Calu3 (cell line): ENCODE results near the gene ZNF793. TPM values are rescaled to one million over a fixed set of nuclear protein-coding genes. Genes with fewer than 3 reads are reported as not detected.

Experiments
- BruUV-seq: library from RNA; stranded (reverse); fragments of 400-500 nt; replicated peaks from 2 replicates; lab custom pipeline; 2021; lab: Mats Ljungman, UMichigan
- CTCF ChIA-PET: fragments of 300-600 bp; sonication (Branson Sonifier 250); formaldehyde crosslinking; loops from one replicate; lab custom pipeline; 2022; ENCODE audit warnings: antibody characterized with exemption; lab: Charles Lee
- DNase-seq: peaks from one replicate; pipeline ENCODE4 v3.0.0; 2022
- H3K27ac Mint-ChIP-seq: one replicate; pipeline ENCODE4 v1.8.0; 2022; ENCODE audit warnings: mixed read lengths; ENCODE audit not compliant: unreplicated experiment
- H3K27me3 Mint-ChIP-seq: one replicate; pipeline ENCODE4 v1.8.0; 2022; ENCODE audit warnings: mixed read lengths; ENCODE audit not compliant: unreplicated experiment
- H3K36me3 Mint-ChIP-seq: one replicate; pipeline ENCODE4 v1.8.0; 2022; ENCODE audit warnings: mild to moderate bottlenecking, moderate library complexity, mixed read lengths; ENCODE audit not compliant: insufficient read depth, unreplicated experiment
- H3K4me1 Mint-ChIP-seq: one replicate; pipeline ENCODE4 v1.8.0; 2022; ENCODE audit warnings: mild to moderate bottlenecking, low read depth, mixed read lengths; ENCODE audit not compliant: unreplicated experiment
- H3K4me3 Mint-ChIP-seq: one replicate; pipeline ENCODE4 v1.8.0; 2022; ENCODE audit warnings: mild to moderate bottlenecking, low read depth, moderate library complexity, mixed read lengths; ENCODE audit not compliant: unreplicated experiment
- H3K9me3 Mint-ChIP-seq: one replicate; pipeline ENCODE4 v1.8.0; 2022; ENCODE audit warnings: low read depth, mixed read lengths; ENCODE audit not compliant: unreplicated experiment
- intact Hi-C: fragments of 100-400 bp; cut with micrococcal nuclease; formaldehyde crosslinking; loops from one replicate; pipeline ENCODE4 v1.10.0; 2022; ENCODE audit not compliant: unreplicated experiment
- total RNA-seq: library from RNA; stranded (reverse); gene quantifications from 2 replicates; pipeline ENCODE4 v1.2.3, GENCODE V29; 2022
- TF ChIP-seq, protein P1 (sequence below): fragments of 200-600 bp; IDR thresholded peaks from one replicate; pipeline ENCODE4 v1.8.0; 2022; ENCODE audit warnings: antibody characterized with exemption; ENCODE audit not compliant: unreplicated experiment

The ZNF793 gene
- total RNA-seq, 1 experiment from 2014 or later: not detected

DNA sequence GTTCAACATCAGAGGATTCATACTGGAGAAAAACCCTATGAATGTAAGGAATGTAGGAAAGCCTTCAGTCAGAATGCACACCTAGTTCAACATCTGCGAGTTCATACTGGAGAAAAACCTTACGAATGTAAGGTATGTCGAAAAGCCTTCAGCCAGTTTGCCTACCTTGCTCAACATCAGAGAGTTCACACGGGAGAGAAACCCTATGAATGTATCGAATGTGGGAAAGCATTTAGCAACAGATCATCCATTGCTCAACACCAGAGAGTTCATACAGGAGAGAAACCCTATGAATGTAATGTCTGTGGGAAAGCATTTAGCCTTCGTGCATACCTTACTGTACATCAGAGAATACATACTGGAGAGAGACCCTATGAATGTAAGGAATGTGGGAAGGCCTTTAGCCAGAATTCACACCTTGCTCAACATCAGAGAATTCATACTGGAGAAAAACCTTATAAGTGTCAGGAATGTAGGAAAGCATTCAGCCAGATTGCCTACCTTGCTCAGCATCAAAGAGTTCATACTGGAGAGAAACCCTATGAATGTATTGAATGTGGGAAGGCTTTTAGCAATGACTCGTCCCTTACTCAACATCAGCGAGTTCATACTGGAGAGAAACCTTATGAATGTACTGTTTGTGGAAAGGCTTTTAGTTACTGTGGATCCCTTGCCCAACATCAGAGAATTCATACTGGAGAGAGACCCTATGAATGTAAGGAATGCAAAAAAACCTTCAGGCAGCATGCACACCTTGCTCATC lies 22.2 kb upstream of the ZNF793 start:
- Mint-ChIP-seq H3K27me3 (no peaks in the 10 kb centered on the region), H3K4me3 (no peak overlapping the region), H3K4me1 (no peaks in the 10 kb centered on the region), H3K36me3 (no peaks in the 10 kb centered on the region), H3K9me3 (peaks cover 25% of the 10 kb centered on the region), H3K27ac (no peak overlapping the region)
- CTCF ChIA-PET: no interaction called here
- DNase-seq: no peak
- BruUV-seq: no TSS peak
- intact Hi-C loops: no loop called here
- TF ChIP-seq, protein P1, sequence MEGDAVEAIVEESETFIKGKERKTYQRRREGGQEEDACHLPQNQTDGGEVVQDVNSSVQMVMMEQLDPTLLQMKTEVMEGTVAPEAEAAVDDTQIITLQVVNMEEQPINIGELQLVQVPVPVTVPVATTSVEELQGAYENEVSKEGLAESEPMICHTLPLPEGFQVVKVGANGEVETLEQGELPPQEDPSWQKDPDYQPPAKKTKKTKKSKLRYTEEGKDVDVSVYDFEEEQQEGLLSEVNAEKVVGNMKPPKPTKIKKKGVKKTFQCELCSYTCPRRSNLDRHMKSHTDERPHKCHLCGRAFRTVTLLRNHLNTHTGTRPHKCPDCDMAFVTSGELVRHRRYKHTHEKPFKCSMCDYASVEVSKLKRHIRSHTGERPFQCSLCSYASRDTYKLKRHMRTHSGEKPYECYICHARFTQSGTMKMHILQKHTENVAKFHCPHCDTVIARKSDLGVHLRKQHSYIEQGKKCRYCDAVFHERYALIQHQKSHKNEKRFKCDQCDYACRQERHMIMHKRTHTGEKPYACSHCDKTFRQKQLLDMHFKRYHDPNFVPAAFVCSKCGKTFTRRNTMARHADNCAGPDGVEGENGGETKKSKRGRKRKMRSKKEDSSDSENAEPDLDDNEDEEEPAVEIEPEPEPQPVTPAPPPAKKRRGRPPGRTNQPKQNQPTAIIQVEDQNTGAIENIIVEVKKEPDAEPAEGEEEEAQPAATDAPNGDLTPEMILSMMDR: no peak

DNA sequence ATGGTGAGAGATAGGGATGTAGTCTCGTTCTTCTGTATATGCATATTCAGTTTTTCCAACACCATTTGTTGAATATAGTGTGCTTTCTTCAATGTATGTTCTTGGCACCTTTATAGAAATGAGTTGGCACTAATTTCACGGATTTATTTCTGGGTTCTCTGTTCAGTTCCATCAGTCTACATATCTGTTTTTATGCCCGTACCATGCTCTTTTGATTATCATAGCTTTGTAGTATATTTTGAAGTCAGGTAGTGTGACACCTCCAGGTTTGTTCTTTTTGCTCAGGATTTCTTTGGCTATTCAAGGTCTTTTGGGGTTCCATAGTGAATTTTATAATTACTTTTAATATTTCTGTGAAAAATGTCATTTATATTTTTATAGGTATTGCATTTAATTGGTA lies 14.5 kb upstream of the ZNF793 start:
- no peak for DNase-seq
- Mint-ChIP-seq H3K4me1 (no peaks in the 10 kb centered on the region), H3K9me3 (peaks cover 17% of the 10 kb centered on the region), H3K27me3 (no peaks in the 10 kb centered on the region), H3K27ac (no peak overlapping the region), H3K4me3 (no peak overlapping the region), H3K36me3 (no peaks in the 10 kb centered on the region)
- BruUV-seq: no TSS peak
- intact Hi-C loops: no loop called here
- TF ChIP-seq, protein P1: no peak
- CTCF ChIA-PET: interaction anchor here (0.6 kb wide), 1 partner anchor 1658 kb away, joined by 3 read pairs; no protein-coding TSS in a partner anchor

DNA sequence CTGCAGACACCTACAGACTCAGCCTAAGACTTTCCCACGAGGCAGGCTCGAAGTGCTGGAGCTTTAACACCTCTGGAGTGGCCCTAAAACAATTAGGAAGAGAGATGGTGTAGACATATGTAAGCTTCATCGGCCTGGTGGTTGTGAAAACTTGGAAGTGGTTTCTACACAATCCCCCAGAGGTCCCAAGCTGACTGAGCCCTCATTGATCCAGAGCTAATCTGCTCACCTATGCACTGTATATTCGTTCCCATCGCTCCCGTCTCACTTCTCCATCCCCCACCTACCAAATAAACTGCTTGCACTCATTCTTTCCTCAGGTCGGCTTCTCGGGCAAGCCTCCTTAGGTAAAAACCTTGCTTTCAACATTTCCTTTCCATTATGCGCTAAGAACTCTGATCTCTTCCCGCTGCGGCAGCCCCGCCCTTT lies 767 bp upstream of the ZNF793 start:
- Mint-ChIP-seq H3K27me3 (no peaks in the 10 kb centered on the region), H3K4me3 (no peak overlapping the region), H3K9me3 (peaks cover 20% of the 10 kb centered on the region), H3K27ac (no peak overlapping the region), H3K4me1 (no peaks in the 10 kb centered on the region), H3K36me3 (no peaks in the 10 kb centered on the region)
- CTCF ChIA-PET: no interaction called here
- BruUV-seq: no TSS peak
- intact Hi-C loops: no loop called here
- DNase-seq: no peak
- TF ChIP-seq, protein P1: no peak

DNA sequence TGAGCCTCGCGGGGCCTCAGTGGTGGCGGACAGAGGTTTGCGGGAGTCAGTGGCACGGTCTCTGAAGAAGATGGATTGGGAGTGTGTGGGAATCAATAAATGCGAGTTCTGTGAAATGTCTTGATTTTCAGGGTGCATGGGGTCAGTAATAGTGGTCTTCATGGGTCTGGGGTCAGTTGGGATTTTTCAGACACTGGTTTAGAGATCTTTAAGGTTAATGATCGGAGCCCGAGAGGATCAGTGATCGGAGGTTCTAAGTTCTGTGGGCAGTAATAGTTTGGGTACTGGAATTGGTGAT lies 377 bp downstream of the ZNF793 start:
- H3K9me3 Mint-ChIP-seq: peaks cover 13% of the 10 kb centered on the region
- H3K36me3 Mint-ChIP-seq: no peaks in the 10 kb centered on the region
- H3K27ac Mint-ChIP-seq: no peak overlapping the region
- no TSS peak for BruUV-seq
- H3K27me3 Mint-ChIP-seq: no peaks in the 10 kb centered on the region
- intact Hi-C loops: no loop called here
- DNase-seq: no peak
- no peaks in the 10 kb centered on the region for H3K4me1 Mint-ChIP-seq
- H3K4me3 Mint-ChIP-seq: no peak overlapping the region
- TF ChIP-seq, protein P1: no peak
- CTCF ChIA-PET: no interaction called here
